Measurements from ENCODE around the gene SHC3.

Gene SHC3

DNA sequence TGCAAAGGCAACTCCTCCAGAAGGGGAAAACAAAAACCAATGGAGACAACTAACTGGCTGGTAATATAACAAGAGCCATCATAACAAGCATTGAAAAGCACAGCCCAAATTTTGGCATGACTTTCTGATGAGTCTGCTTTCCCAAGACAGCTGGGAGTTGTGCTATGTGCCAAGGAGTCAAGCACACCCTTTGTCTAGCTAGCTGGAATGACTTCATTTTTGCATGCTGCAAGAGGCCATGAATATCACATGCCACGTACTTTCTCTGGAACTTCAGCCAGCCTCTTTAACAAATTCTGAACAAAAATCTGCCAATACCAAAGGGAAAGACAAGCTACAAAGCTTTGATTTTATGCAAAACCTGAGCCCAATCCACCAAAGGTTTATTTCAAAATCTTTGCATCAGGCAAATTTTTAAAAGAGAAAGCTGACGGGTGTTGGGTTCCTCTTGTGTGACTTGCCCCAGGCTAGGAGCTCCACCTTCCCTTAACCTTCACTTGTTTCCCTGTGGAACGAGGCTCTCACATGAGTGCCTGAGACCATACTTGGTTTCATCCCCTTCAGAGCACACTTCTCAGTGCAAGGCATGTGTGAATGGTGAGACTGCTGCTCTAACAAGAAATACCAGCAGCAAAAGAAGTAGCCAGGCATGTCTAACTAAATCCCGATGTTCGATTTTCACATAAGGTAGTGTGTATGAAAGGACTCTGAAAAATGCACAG, 140.1 kb downstream of the SHC3 start:
- no peak overlapping the region for H3K4me3 ChIP-seq (ENCODE audit: low read depth, low read length)
- TF ChIP-seq CTCF (IDR thresholded peaks at IDR 0.05; ENCODE audit: borderline replicate concordance, insufficient read depth, low read depth, low read length) = no peak

GRCh38 chr9:89037891-89038290, 140.7 kb downstream of the SHC3 start:
- H3K4me3 ChIP-seq (ENCODE audit: low read depth, low read length) = no peak overlapping the region
- TF ChIP-seq CTCF (IDR thresholded peaks at IDR 0.05; ENCODE audit: borderline replicate concordance, insufficient read depth, low read depth, low read length) = no peak

GRCh38 chr9:89037346-89037745, 141.3 kb downstream of the SHC3 start:
- TF ChIP-seq CTCF (IDR thresholded peaks at IDR 0.05; ENCODE audit: borderline replicate concordance, insufficient read depth, low read depth, low read length) = no peak
- H3K4me3 ChIP-seq (ENCODE audit: low read depth, low read length) = no peak overlapping the region

DNA sequence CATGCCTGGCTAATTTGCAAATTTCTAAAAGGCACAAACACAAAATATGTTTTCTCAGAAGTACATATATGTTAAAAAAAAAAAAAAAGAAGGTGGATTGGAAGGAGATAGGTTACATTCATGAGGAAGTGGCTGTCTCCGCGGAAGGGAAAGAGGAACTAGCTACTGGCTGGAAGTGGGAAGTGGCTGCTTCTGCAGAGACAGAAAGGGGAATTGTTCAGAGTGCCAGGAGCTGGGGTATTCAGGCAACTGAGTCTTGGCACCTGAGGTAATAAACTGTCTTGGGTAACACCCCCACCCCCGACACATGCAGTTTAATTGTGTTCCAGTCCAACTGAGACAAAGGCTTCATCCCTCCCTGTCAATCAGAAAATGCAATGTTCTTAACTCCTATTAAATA, 141.7 kb downstream of the SHC3 start:
- no peak for TF ChIP-seq CTCF (IDR thresholded peaks at IDR 0.05; ENCODE audit: borderline replicate concordance, insufficient read depth, low read depth, low read length)
- no peak overlapping the region for H3K4me3 ChIP-seq (ENCODE audit: low read depth, low read length)

DNA sequence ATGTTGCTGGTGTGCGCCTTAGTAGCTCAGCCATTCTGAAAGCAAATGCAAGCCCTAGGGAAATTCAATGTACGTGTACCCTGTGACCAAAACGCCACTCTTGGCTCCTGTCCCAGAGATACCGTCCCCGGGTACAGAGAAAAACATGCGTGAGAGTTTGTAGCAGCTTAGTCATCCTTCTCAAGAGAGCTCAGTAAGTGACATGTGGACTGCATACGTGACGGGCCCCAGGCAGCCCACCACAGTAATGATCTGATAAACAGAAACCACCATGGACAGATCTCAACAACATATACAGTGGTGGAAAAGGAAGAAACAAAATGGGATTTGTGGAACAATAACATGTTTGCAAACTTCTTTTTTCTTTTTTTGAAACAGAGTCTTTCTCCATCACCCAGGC, 142.2 kb downstream of the SHC3 start:
- H3K4me3 ChIP-seq (ENCODE audit: low read depth, low read length) = no peak overlapping the region
- no peak for TF ChIP-seq CTCF (IDR thresholded peaks at IDR 0.05; ENCODE audit: borderline replicate concordance, insufficient read depth, low read depth, low read length)

GRCh38 chr9:89032661-89033060, 146.0 kb downstream of the SHC3 start:
- TF ChIP-seq CTCF (IDR thresholded peaks at IDR 0.05; ENCODE audit: borderline replicate concordance, insufficient read depth, low read depth, low read length) = no peak
- no peak overlapping the region for H3K4me3 ChIP-seq (ENCODE audit: low read depth, low read length)

GRCh38 chr9:89032173-89032572, 146.4 kb downstream of the SHC3 start:
- TF ChIP-seq CTCF (IDR thresholded peaks at IDR 0.05; ENCODE audit: borderline replicate concordance, insufficient read depth, low read depth, low read length) = no peak
- no peak overlapping the region for H3K4me3 ChIP-seq (ENCODE audit: low read depth, low read length)
